Bone marrow (tissue), 2 donors: Measurements from ENCODE around the gene TUBG1.

Experiments
- DNase-seq, 2 donors: peaks; one replicate each; lab custom pipeline; 2025; lab: John Stamatoyannopoulos, UW

TUBG1 gene

GRCh38 chr17:42609182-42609813, at the start of gene TUBG1, which contains the start of gene RETREG3:
TSS of gene TUBG1 (plus strand) at chr17:42609683. CDS start at chr17:42609738, 55 bp downstream.
TSS of gene RETREG3 (minus strand) at chr17:42609374. CDS start at chr17:42609324, 50 bp downstream.
- DNase-seq, result peak; percentile 88 to 98

GRCh38 chr17:42560246-42560645, 49.2 kb upstream of the TUBG1 start:
- DNase-seq, result no peak

- DNase-seq, result peak; percentile 83 to 91
These were observed 47.5 kb upstream of the TUBG1 start, which contains the start of gene COASY for GRCh38 chr17:42561897-42562387. TSS of gene COASY (plus strand) at chr17:42562148. CDS start at chr17:42562623, 475 bp downstream.

- no peak for DNase-seq
These were observed 46.9 kb upstream of the TUBG1 start for GRCh38 chr17:42562388-42563142.

GRCh38 chr17:42563143-42563509, 46.4 kb upstream of the TUBG1 start:
- no peak for DNase-seq

- no peak for DNase-seq
These were observed 45.9 kb upstream of the TUBG1 start for GRCh38 chr17:42563543-42563942.

GRCh38 chr17:42563950-42564349, 45.5 kb upstream of the TUBG1 start:
- DNase-seq, result no peak

- DNase-seq, result no peak
These were observed 44.5 kb upstream of the TUBG1 start for GRCh38 chr17:42564815-42565522.

- no peak for DNase-seq
These were observed 43.8 kb upstream of the TUBG1 start for GRCh38 chr17:42565523-42566214.

GRCh38 chr17:42566215-42566882, 43.1 kb upstream of the TUBG1 start:
- DNase-seq, result no peak

- DNase-seq, result peak; percentile 66 to 69
These were observed 42.5 kb upstream of the TUBG1 start, which contains the start of gene MLX for GRCh38 chr17:42566883-42567573. TSS of gene MLX (plus strand) at chr17:42567100. CDS start at chr17:42567125, 25 bp downstream.

- DNase-seq, result no peak
These were observed 41.0 kb upstream of the TUBG1 start for GRCh38 chr17:42568341-42569111.

- no peak for DNase-seq
These were observed 37.9 kb upstream of the TUBG1 start for GRCh38 chr17:42571435-42572225.

- no peak for DNase-seq
These were observed 36.4 kb upstream of the TUBG1 start for GRCh38 chr17:42573095-42573494.

GRCh38 chr17:42574463-42574862, 35.0 kb upstream of the TUBG1 start:
- DNase-seq, result no peak

GRCh38 chr17:42577140-42577531, 32.3 kb upstream of the TUBG1 start:
- DNase-seq, result no peak

- DNase-seq, result peak; percentile 79 to 91
These were observed 31.8 kb upstream of the TUBG1 start, which contains the start of gene PSMC3IP for GRCh38 chr17:42577532-42578281. TSS of gene PSMC3IP (minus strand) at chr17:42577729. CDS start at chr17:42577686, 43 bp downstream.

GRCh38 chr17:42578282-42578869, 31.1 kb upstream of the TUBG1 start:
- peak; percentile 34 to 66 for DNase-seq
